ENCODE results near the gene CRISP3.
"Not testable (repeated sequence)": the region's sequence is repeated elsewhere in the genome, so short reads cannot be mapped to it uniquely, and the experiment has no call there.

Gene CRISP3

GRCh38 chr6:49736017-49736508 lies 8.1 kb downstream of the CRISP3 start:
- H3K9me3 ChIP-seq (ENCODE audit: low read length): no peaks in the 10 kb centered on the region
- no peak overlapping the region for H3K4me3 ChIP-seq (ENCODE audit: low read length)
- no peaks in the 10 kb centered on the region for H3K36me3 ChIP-seq (ENCODE audit: insufficient read depth, low read length)
- no peaks in the 10 kb centered on the region for H3K4me1 ChIP-seq (ENCODE audit: insufficient read depth, low read length)
- no peak overlapping the region for H2AFZ ChIP-seq (ENCODE audit: low read depth, low read length)
- peaks cover 3% of the 10 kb centered on the region for H3K27me3 ChIP-seq (ENCODE audit: insufficient read depth, low read length)

- peaks cover 3% of the 10 kb centered on the region for H3K27me3 ChIP-seq (ENCODE audit: insufficient read depth, low read length)
- no peaks in the 10 kb centered on the region for H3K9me3 ChIP-seq (ENCODE audit: low read length)
- no peak overlapping the region for H2AFZ ChIP-seq (ENCODE audit: low read depth, low read length)
- H3K4me3 ChIP-seq (ENCODE audit: low read length): no peak overlapping the region
- H3K4me1 ChIP-seq (ENCODE audit: insufficient read depth, low read length): no peaks in the 10 kb centered on the region
- H3K36me3 ChIP-seq (ENCODE audit: insufficient read depth, low read length): no peaks in the 10 kb centered on the region
Measured at GRCh38 chr6:49733680-49734079, 10.5 kb downstream of the CRISP3 start.

GRCh38 chr6:49732781-49733180 lies 11.4 kb downstream of the CRISP3 start:
- peaks cover 3% of the 10 kb centered on the region for H3K27me3 ChIP-seq (ENCODE audit: insufficient read depth, low read length)
- no peak overlapping the region for H2AFZ ChIP-seq (ENCODE audit: low read depth, low read length)
- H3K36me3 ChIP-seq (ENCODE audit: insufficient read depth, low read length): no peaks in the 10 kb centered on the region
- H3K4me3 ChIP-seq (ENCODE audit: low read length): no peak overlapping the region
- no peaks in the 10 kb centered on the region for H3K4me1 ChIP-seq (ENCODE audit: insufficient read depth, low read length)
- no peaks in the 10 kb centered on the region for H3K9me3 ChIP-seq (ENCODE audit: low read length)

- Histone ChIP-seq H3K9me3 (ENCODE audit: low read length) (no peaks in the 10 kb centered on the region), H3K27me3 (ENCODE audit: insufficient read depth, low read length) (no peaks in the 10 kb centered on the region), H3K4me3 (ENCODE audit: low read length) (no peak overlapping the region), H2AFZ (ENCODE audit: low read depth, low read length) (no peak overlapping the region), H3K36me3 (ENCODE audit: insufficient read depth, low read length) (no peaks in the 10 kb centered on the region), H3K4me1 (ENCODE audit: insufficient read depth, low read length) (no peaks in the 10 kb centered on the region)
Measured at GRCh38 chr6:49730251-49730650, 13.9 kb downstream of the CRISP3 start.

GRCh38 chr6:49723917-49724316 lies 20.3 kb downstream of the CRISP3 start:
- not testable (repeated sequence) for H3K27me3 ChIP-seq (ENCODE audit: insufficient read depth, low read length); H3K4me3 ChIP-seq (ENCODE audit: low read length); H2AFZ ChIP-seq (ENCODE audit: low read depth, low read length); H3K36me3 ChIP-seq (ENCODE audit: insufficient read depth, low read length); H3K4me1 ChIP-seq (ENCODE audit: insufficient read depth, low read length); H3K9me3 ChIP-seq (ENCODE audit: low read length)

GRCh38 chr6:49721297-49721696 lies 22.9 kb downstream of the CRISP3 start:
- no peaks in the 10 kb centered on the region for H3K4me1 ChIP-seq (ENCODE audit: insufficient read depth, low read length)
- no peaks in the 10 kb centered on the region for H3K9me3 ChIP-seq (ENCODE audit: low read length)
- no peak overlapping the region for H2AFZ ChIP-seq (ENCODE audit: low read depth, low read length)
- no peak overlapping the region for H3K4me3 ChIP-seq (ENCODE audit: low read length)
- no peaks in the 10 kb centered on the region for H3K36me3 ChIP-seq (ENCODE audit: insufficient read depth, low read length)
- H3K27me3 ChIP-seq (ENCODE audit: insufficient read depth, low read length): no peaks in the 10 kb centered on the region

GRCh38 chr6:49720372-49720771 lies 23.8 kb downstream of the CRISP3 start:
- H3K4me1 ChIP-seq (ENCODE audit: insufficient read depth, low read length): no peaks in the 10 kb centered on the region
- H2AFZ ChIP-seq (ENCODE audit: low read depth, low read length): no peak overlapping the region
- H3K36me3 ChIP-seq (ENCODE audit: insufficient read depth, low read length): no peaks in the 10 kb centered on the region
- no peaks in the 10 kb centered on the region for H3K27me3 ChIP-seq (ENCODE audit: insufficient read depth, low read length)
- H3K9me3 ChIP-seq (ENCODE audit: low read length): no peaks in the 10 kb centered on the region
- no peak overlapping the region for H3K4me3 ChIP-seq (ENCODE audit: low read length)

GRCh38 chr6:49713346-49713745 lies 30.8 kb downstream of the CRISP3 start, which contains the start of gene CRISP2:
Gene CRISP2, minus strand, starts transcription at chr6:49713543. Its CDS starts 4,347 bp downstream, at chr6:49709196.
- Histone ChIP-seq H2AFZ (ENCODE audit: low read depth, low read length) (no peak within 1 kb of the TSS), H3K36me3 (ENCODE audit: insufficient read depth, low read length) (no peaks in the 10 kb centered on the region), H3K4me1 (ENCODE audit: insufficient read depth, low read length) (no peaks in the 10 kb centered on the region), H3K27me3 (ENCODE audit: insufficient read depth, low read length) (no peaks in the 10 kb centered on the region), H3K9me3 (ENCODE audit: low read length) (no peaks in the 10 kb centered on the region), H3K4me3 (ENCODE audit: low read length) (no peak within 1 kb of the TSS)

- no peaks in the 10 kb centered on the region for H3K36me3 ChIP-seq (ENCODE audit: insufficient read depth, low read length)
- no peaks in the 10 kb centered on the region for H3K9me3 ChIP-seq (ENCODE audit: low read length)
- no peaks in the 10 kb centered on the region for H3K27me3 ChIP-seq (ENCODE audit: insufficient read depth, low read length)
- H3K4me1 ChIP-seq (ENCODE audit: insufficient read depth, low read length): no peaks in the 10 kb centered on the region
- H2AFZ ChIP-seq (ENCODE audit: low read depth, low read length): no peak overlapping the region
- no peak overlapping the region for H3K4me3 ChIP-seq (ENCODE audit: low read length)
Measured at GRCh38 chr6:49698478-49698877, 45.7 kb downstream of the CRISP3 start.

GRCh38 chr6:49693512-49693911 lies 50.7 kb downstream of the CRISP3 start:
- H2AFZ ChIP-seq (ENCODE audit: low read depth, low read length): no peak overlapping the region
- H3K36me3 ChIP-seq (ENCODE audit: insufficient read depth, low read length): no peaks in the 10 kb centered on the region
- H3K4me1 ChIP-seq (ENCODE audit: insufficient read depth, low read length): no peaks in the 10 kb centered on the region
- no peak overlapping the region for H3K4me3 ChIP-seq (ENCODE audit: low read length)
- no peaks in the 10 kb centered on the region for H3K9me3 ChIP-seq (ENCODE audit: low read length)
- no peaks in the 10 kb centered on the region for H3K27me3 ChIP-seq (ENCODE audit: insufficient read depth, low read length)

GRCh38 chr6:49692534-49692933 lies 51.7 kb downstream of the CRISP3 start:
- H3K27me3 ChIP-seq (ENCODE audit: insufficient read depth, low read length): no peaks in the 10 kb centered on the region
- no peaks in the 10 kb centered on the region for H3K4me1 ChIP-seq (ENCODE audit: insufficient read depth, low read length)
- H3K36me3 ChIP-seq (ENCODE audit: insufficient read depth, low read length): no peaks in the 10 kb centered on the region

More at GRCh38 chr6:49692534-49692933, 51.7 kb downstream of the CRISP3 start:
- no peak overlapping the region for H2AFZ ChIP-seq (ENCODE audit: low read depth, low read length)
- no peaks in the 10 kb centered on the region for H3K9me3 ChIP-seq (ENCODE audit: low read length)
- no peak overlapping the region for H3K4me3 ChIP-seq (ENCODE audit: low read length)
